HG03442 (cell line): ENCODE results near the gene ASCC3.

Source experiments
- ATAC-seq: cut with Tn5 transposase; IDR thresholded peaks from one replicate; pipeline ENCODE4 v1.9.1; 2021; ENCODE audit warnings: mild to moderate bottlenecking, moderate library complexity; ENCODE audit not compliant: unreplicated experiment

ASCC3 gene

DNA sequence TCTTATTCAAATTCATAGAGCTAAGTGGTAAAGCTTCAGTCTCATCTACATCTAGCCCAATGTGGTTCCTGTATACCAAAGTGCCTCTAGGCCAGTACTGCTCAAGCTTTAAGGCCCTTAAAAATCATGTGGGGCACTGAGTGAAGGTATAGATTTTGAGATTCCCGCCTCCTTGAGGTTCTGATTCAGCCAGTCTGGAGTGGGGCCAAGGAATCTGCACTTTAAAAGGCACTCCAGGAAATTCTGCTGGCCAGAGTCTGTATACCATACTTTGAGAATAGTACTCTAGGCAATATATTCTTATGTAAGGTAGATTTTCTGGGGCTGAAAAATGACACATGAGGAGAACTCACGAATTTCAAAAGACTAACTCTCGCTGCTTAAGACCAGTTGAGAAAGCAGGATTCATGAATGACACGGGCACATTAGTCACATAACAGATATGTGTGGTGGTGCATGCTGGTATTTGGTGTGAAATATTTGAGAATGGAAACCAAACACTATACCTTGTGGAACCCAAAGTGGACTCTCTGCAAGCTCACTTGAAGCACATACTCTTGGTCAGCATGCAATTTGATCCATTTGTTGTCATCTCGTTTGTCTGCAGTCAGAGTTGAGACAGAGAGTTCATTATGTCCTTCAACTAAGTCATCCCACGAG lies 368.8 kb downstream of the ASCC3 start:
- ATAC-seq, result no peak

DNA sequence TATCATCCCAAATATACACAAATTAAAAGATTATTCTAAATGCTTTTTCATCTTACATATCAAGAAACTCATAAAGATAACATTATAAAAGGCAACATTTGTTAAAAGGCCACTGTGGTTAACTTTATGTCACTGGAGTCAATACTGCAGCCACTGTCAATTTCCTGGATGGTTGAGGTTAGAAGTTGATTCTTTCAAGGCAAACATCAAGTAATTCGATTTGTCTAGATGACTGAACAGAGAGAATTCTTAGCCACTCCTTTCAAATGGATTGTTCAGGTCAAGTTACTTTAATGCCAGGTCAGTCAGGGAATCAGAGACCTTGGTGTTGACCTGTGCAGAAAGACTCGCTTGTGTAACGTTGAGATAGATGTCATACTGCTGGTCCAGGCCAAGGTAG lies 372.0 kb downstream of the ASCC3 start:
- no peak for ATAC-seq

DNA sequence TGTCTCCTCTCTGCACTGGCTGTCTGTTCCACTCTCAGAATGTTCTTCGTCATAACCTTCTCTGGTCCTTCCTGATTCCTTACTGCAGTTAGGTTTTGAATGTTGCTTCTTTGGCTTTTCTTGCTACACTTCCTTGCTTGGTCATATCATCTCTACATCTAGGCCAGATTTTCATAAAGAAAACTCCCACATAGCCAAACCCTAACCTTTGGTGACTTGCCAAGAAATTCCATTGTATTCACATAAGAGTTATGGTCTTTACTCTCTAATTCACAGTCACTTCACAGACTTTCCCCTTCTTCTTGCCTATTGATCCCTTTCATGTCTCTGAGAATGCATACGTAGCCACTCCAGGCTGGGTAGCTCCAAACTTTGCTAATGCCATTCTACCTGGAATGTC lies 374.5 kb downstream of the ASCC3 start:
- no peak for ATAC-seq

DNA sequence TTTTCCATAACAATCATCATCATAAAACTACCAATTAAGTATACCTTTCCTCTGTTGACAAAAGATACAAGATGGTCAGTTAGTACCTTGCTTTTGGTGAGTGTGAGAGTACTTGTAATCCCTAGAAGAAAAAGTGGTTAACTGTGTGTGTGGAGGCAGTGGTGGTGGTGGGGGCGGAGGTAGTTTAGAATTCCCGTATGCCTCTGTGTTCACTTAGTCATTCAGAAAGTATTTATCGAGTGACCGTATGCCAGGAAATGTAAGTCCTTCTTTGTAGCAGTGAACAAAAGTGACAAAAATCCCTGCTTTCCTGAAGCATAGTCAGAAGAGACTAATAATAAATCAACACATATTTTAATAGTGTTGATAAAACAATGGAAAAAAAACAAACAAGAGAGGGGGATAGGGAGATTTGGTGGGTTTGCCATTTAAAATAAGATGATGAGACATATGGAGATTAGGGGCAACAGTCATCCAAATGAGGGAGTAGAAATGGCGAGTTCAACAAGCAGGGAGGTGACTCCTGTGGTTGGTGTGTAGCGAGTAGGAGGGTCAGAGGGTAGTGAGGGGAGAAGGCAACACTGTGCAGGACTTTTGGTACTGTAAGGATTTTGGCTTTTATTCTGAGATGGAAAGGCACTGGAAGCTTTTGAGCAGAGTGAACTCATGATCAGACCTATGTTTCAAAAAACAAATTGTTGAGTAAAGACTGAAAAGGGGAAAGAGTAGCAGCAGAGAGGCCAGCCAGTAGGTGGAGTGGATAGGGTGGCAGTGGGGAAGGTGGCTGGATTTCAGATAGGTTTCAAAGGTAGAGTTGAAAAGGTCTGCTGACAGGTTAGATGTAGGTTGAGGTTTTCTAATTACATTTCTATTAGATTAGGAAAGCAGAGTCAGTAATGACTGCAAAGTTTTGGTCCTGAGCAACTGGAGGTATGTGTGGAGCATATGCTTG lies 376.1 kb downstream of the ASCC3 start:
- ATAC-seq, result peak; percentile 65

DNA sequence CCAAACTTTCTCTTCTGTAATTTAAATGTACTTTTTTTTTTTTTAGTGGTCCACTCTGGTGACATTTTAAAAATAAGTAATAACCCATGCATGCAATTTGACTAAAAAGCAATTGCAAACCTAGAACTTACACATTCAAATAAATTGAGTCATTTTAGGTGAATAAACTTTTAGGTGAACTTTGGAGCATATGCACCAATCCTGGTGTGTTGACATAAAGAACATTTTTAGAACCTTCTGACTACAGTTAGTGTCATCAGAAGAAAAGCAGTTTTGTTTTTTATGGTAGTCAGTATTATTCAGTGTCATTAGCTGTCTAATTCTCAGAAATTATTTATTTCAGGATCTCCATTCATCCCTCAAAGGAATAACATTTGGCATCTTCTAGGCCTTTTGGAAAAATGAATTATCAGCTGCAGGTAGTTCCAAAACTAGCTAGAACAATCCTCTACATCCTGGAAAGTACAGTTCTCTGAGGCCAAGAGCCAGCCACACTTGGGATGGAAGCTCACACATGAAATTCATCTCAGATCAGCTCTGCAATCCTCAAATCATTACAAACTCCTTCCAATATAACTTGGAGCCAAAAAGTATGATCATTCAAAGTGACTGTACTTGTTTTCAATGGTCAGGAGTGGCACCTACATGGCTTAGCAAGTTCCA lies 378.0 kb downstream of the ASCC3 start:
- ATAC-seq, result no peak

DNA sequence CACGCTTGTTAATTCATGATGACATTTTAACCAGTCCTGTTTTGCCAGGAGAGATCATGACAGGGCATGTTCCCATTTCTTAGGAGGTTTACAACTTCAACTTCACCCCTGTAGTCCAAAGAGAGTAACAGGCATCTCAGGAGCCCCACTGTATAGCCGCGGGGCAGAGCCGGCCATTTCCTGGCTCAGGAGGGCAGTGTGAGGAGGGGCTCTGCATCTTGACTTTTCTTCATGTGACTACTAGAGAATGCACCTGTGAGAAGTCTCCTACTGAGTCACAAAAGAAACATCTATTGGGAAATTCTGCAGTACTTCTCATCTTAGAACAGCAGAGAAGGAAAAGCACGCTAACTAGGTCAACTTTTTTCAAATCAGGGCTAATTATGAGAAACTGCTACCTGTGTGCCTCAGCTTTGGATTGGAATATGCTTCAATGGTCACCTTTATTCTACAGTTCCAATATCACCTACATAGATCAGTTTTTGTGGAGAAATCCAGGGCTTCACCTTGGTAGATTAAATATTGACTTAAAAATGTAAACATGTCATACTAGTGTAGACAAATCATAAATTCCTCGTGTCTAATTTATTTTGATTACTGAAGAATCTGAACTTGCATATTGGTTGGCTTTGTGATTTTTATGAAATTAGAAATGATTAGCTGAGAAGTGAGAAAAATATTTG lies 387.8 kb downstream of the ASCC3 start:
- ATAC-seq, result no peak

DNA sequence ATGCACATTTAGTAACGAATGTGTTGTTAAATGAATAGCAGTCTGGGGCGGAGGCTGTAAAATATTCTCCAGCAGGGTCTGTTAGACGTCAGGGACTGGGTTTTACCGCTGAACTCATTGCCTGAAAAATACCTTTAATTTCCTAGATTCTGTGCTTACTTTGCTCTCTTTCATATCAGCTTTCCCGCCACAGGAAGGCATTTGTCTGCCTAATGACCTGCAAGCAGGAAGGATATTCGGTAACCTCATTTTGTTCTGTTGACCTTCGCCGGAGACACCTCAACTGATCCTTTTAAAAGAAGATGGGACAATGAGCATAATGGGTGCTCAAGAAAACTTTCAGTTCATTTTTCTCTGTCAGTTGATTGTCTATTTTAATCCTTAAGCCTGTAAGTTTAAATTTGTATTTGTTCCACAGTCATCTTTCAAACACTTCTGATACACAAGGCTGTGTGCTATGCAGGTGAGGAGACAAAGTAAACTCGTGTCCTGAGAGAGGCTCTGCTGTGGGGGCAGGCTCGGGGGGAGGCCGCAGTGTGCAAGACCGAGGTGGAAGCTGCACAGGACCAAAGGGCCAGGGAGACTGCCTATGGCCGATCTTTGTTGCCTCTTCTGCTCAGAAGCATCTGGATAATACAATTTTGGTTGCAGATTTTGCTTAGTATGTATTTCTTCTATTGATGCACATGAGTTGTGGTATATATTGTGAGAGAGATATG lies 389.0 kb downstream of the ASCC3 start:
- no peak for ATAC-seq

DNA sequence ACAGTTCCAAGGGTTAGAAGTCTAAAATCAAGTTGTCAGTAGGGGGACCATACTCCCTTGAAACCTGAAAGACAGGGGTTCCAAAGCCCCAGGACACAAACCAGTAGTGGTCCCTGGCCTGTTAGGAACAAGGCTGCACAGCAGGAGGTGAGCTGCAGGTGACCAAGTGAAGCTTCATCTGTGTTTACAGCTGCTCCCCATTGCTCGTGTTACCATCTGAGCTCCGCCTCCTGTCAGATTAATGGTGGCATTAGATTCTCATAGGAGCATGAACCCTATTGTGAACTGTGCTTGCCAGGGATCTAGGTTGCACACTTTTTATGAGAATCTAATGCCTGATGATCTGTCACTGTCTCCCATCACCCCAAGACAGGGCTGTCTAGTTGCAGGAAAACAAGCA lies 391.1 kb downstream of the ASCC3 start:
- ATAC-seq, result no peak

DNA sequence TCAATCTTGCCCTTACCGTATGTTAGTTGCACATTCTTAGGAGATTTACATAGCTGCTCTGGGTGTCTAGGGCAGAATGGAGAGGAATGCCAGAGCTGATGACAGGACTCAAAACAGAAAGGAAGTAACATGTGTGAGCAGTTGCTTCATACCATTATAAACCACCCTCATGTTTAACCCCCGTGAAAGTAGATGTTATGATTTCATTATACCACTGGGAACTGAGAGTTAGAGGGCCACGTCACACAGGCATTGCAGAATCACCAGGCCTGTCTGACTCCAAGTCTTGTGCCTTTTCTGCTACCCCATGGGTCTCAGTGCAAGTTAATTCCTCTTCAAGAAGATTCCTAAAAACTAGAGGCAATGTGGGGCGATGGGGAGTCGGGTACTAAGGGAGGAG lies 392.9 kb downstream of the ASCC3 start:
- ATAC-seq, result peak; percentile 39

DNA sequence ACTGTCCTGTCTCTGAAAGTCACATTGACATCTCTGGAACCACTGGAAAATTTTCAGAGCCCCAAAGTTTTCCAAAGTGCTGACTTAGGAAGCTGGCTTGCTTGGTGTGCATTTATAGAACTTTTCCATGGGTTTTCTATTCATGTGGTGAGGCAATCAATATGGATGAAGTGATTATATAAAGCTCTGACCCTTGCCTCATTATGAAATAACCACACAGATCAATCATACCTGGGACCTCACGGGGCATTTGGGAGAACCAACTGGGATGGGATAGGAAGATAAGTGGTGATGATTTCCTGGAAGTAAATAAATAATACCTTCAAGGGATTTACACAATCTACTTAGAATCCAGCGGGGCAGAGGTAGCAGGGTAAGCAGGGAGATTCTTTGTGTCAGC lies 393.5 kb downstream of the ASCC3 start:
- ATAC-seq, result no peak

DNA sequence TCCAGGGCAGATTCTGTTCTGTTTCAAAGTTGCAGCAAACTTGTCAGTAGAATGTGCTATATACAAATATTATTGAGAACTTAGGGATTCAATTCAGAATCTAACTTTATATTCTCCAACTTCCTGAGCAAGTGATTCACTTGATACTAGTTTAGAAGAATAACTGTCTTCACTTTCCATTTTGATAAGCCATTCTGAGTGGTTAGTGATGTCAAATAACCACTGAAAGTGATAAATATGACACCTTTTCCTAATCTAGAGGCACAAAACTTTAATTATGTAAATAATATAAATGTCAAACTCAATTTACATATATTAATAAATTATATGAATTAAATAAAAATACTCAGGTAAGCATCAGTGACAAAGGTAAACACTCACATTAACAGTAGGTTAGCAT lies 395.9 kb downstream of the ASCC3 start:
- no peak for ATAC-seq

DNA sequence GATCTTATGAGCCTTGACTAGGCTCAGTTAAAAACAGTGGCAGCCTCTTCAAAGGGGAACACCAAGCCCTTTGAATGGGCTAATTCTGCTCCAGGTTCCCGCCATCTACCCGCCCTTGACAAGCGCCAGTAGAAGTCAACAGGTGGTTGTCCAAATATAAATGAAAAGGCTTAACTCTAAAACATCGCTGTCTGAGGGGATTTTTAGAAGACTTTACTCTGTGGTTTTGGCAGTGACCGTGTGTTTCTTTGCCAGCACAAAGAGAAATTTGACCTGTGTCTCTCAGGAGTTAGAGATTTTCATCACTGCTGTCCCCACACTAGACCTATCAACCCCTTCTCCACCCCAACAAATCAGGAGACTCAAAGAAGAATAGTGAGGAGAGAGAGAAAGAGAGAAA lies 396.7 kb downstream of the ASCC3 start:
- ATAC-seq, result peak; percentile 42

DNA sequence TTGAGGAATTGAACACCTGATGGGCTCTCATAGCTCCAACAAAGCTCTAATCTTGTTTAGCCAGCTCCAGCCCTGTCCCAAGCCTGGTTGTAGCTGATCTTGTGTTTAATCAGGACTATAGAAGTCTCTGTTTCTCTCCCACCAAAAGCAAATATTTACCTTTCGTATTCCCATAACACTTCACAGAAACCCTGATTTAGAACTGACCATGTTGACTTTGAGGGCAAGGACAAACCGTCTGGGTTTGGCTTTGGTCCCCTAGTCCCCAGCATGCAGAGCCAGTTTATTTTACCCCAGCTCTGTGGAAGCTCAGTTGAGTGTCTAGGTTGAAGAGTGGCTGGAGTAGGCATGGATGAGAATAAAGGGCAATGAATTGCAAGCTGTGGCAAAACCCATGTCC lies 398.4 kb downstream of the ASCC3 start:
- no peak for ATAC-seq

DNA sequence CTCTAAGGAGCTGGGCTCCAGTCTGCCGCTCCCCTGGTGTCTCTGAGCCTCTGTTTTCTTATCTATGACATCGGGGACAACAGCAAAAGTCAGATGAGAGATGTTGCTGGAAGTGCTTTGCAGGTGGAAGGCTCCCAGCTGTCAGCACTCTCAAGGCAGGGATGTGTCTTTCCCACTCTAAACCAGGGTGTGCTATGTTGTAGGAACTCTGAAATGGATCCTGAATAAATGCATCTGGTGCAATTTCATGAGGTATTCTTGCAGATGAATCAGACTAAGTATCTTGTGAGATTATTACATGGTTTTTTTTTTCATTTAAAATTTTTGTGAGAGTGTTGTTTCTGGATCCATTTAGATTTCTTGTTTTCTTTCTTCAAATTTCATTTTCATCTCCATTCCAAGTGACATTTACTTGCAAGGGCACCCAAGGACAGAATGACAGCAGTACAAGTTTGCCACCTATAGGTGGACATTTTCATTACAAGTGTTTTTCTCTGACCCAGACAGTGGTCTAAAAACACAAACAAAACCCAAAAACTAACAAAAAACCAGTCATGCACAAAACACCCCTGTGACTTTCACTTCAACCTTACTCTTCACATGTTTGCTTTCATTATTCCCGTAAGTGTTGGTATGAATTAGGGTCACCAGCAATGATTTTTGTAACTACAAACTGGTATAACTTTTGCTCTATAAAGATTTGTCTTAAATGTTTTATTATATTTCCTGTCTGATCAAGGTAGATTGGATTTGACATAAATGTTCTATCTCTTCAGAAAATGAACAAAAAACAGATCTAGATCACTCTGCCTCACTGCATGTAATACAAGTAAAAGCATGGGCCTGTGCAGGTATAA lies 401.7 kb downstream of the ASCC3 start:
- ATAC-seq, result peak; percentile 34

DNA sequence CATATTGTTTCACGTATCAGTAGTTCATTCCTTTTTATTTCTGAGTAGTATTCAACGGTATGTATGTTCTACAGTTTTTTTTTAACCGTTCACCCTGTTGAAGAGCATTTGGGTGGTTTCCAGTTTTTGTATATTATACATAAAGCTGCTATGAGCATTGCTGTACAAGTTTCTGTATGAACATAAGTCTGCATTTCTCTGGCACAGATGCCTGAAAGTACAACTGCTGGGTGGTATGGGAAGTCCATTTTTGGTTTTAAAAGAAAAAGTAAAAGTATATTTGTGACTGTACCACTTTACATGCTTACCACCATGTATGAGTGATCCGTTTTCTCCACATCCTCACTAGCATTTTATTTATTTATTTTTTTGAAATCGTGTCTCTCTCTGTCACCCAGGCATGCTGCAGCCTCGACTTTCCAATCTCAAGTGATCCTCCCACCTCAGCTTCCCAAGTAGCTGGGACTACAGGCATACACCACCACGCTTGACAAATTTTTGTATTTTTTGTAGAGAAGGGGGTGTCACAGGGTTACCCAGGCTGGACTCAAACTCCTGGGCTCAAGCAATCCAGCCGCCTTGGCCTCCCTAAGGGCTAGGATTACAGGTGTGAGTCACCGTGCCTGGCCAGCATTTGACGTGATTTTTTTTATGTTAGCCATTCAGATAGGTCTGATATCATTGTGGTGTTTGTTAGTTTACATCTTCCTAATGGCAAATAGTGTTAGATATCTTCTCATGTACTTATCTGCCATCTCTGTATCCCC lies 405.4 kb downstream of the ASCC3 start:
- peak; percentile 78 for ATAC-seq

DNA sequence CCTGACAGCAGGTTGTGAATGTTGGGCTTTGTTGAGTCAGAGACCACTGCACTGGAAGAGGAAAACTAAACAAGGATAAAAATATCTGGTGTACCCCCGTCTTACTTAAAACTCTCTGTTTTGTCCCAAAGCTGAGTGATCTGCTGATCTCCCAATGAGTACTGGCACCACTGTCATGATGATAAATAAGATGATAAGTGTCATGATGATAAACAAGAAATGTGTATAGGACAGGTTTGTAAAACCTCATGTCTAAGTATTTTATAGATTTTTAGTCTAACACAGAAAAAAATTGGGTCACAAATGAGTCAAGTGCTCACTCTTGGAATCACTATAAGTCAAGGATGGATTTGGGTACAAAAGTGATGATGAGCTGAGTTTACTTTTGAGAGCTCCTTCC lies 407.9 kb downstream of the ASCC3 start:
- ATAC-seq, result no peak

DNA sequence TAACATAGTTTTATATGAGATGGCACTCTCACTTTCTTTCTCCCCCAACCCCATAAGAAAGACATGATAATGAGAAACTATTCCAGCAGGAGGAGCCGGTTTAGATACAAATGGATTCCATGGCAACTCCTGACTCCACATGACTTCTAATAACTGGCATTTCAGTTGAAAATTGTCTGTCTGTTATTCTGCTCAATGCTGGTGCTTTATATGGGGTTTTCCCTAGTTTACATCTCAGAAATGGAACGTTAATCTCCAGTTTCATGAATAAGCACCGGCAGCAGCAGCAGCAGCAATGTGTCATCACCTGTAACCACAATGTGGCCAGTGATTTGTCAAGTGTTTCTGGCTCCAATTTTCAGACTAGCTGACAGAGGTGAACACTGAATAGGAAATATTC lies 408.5 kb downstream of the ASCC3 start:
- ATAC-seq, result peak; percentile 88

DNA sequence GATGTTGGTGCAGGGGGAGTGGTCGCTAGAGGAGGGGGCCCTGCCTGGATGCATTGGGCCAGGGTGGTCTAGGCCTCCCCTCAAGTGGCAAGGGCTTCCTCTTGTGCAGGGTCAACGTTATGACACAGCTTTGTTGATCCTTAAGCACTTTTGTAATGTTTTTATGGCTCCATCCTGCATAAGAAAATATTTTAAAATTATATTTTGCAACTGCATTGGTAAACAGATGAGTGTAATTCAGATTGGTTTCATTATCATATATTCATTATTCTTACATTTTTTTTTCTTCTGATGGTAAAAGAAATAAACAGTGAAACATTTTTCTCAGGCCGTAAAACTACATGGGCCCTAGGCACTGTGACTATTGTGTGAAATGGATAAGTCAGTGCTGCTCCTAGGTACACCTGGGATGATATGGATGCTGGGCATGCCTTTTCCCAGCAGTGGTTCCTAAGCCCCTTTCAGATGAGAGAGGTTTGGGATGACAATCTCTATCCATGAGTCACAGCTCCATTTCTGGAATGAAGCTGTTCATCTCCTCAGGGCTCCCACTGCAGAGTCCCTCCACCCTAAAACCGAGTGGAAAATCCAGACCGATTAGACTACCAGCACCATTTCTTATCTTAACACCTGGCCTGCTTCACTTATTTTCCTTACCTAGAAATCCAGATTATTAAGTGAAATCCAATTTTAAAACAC lies 410.6 kb downstream of the ASCC3 start:
- no peak for ATAC-seq
